ENCODE results near the gene BPIFB2.

DNA sequence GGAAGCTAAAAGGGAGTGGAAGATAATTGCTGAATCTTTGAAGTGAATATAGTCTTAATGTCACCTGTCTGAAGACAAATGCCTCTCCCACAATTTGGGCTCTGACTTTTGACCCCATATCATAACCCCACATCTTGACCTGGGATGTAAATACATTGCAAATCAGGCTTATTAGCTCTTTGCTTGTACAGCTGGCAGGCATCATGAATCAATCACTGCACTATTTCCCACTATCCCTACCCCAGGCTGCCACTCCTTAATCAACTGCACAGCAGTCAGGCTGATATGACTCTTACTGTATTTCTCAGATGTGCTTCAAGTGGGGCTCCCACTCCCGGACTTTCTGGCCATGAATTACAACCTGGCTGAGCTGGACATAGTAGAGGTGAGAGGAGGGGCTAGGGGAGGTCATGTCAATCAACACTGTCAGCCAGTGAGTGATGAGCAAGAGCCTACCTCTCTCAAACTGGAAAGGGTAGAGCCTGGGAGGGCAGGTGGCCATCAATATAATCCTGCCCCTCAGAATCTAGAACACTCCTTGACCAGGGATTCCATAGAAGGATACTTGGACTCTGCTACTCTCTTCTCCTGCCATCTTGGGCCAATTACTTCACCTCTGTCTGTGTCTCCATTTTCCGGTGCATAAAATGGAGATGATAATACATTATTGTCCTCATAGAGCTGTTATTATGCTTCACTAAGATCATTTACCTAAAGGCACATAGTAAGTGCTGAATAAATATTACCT is 35.7 kb downstream of the BPIFB2 start:
- TF ChIP-seq, protein P1, sequence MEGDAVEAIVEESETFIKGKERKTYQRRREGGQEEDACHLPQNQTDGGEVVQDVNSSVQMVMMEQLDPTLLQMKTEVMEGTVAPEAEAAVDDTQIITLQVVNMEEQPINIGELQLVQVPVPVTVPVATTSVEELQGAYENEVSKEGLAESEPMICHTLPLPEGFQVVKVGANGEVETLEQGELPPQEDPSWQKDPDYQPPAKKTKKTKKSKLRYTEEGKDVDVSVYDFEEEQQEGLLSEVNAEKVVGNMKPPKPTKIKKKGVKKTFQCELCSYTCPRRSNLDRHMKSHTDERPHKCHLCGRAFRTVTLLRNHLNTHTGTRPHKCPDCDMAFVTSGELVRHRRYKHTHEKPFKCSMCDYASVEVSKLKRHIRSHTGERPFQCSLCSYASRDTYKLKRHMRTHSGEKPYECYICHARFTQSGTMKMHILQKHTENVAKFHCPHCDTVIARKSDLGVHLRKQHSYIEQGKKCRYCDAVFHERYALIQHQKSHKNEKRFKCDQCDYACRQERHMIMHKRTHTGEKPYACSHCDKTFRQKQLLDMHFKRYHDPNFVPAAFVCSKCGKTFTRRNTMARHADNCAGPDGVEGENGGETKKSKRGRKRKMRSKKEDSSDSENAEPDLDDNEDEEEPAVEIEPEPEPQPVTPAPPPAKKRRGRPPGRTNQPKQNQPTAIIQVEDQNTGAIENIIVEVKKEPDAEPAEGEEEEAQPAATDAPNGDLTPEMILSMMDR (IDR thresholded peaks at IDR 0.05; ENCODE audit: poor library complexity, severe bottlenecking) = no peak
- no peak for TF ChIP-seq POLR2AphosphoS5 (IDR thresholded peaks at IDR 0.05)
- TF ChIP-seq EZH2 (IDR thresholded peaks at IDR 0.05; ENCODE audit: borderline replicate concordance, insufficient read depth, low read length, poor library complexity, severe bottlenecking) = no peak
- no peak for TF ChIP-seq TAF1 (IDR thresholded peaks at IDR 0.05; ENCODE audit: low read depth)

Measured in neural cell (in vitro differentiated cells).